ENCODE data around the gene MAPK8IP3.

Gene MAPK8IP3

GRCh38 chr16:1818204-1818872, 112.3 kb downstream of the MAPK8IP3 start:
- DNase-seq: no peak

DNA sequence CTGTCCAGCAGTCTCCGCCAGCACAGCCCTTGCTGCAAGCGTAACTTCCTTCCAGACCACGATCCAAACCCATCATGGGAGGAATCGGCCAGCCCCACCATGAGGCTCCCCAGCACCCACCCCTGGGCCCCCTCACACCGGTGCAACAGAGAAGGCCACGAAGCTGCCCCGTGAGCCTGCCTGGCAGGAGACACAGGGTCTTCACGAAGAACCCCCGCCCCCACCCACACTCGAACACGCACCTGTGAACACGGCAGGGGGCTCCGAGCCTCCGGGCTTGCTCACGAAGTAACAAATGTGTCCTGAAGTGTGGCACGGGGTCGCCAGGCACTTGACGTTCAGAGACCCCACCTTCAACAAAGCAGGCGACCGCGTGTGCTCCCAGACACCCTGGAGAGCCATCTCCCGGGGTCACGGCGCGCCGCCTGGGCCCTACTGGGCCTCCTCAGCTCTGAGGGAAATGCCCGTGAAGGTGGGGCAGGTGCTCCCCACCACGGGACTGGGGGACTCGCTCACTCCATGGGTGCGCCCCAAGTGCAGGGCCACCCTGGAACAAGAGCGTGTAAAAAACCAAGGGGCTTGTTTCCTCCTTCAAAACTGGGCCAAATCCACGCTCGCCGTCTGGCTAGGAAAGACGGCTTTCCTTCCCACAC, 113.0 kb downstream of the MAPK8IP3 start:
- no peak for DNase-seq

GRCh38 chr16:1819611-1820010, 113.6 kb downstream of the MAPK8IP3 start:
- no peak for DNase-seq
